Measurements from ENCODE around the gene CES3. TPM values are rescaled to one million over a fixed set of nuclear protein-coding genes. Genes with fewer than 3 reads are reported as not detected.

The CES3 gene
- polyA plus RNA-seq, 1 donor (not counting 4 experiments of a cell fraction or from before 2014, with no cell fraction given): 1.5 TPM

- Histone ChIP-seq H2AFZ (ENCODE audit: control insufficient read depth, low read length) (no peak overlapping the region), H3K36me3 (ENCODE audit: control insufficient read depth in 2 of 2, extremely low read depth in 1 of 2, insufficient read depth in 2 of 2, low read length in 2 of 2) (no peaks in the 10 kb centered on the region), H3K9me3 (ENCODE audit: control insufficient read depth, low read depth, low read length) (no peaks in the 10 kb centered on the region), H3K9ac (ENCODE audit: control insufficient read depth, extremely low read depth, insufficient read depth, low read length) (no peak overlapping the region), H3K4me1 (ENCODE audit: control insufficient read depth, extremely low read depth, insufficient read depth, low read length) (peaks cover 7% of the 10 kb centered on the region), H3K9me1 (ENCODE audit: control insufficient read depth, extremely low read depth, insufficient read depth, low read length) (no peaks in the 10 kb centered on the region), H3K4me2 (ENCODE audit: control insufficient read depth, extremely low read depth, insufficient read depth, low read depth, low read length) (no peak overlapping the region), H3K27me3 (ENCODE audit: control insufficient read depth, extremely low read depth, insufficient read depth, low read length) (no peaks in the 10 kb centered on the region), H3K4me3 (ENCODE audit: control insufficient read depth in 2 of 3, extremely low read depth in 1 of 3, insufficient read depth in 2 of 3, low read depth in 1 of 3, low read length in 3 of 3) (no peak overlapping the region), H4K20me1 (ENCODE audit: control insufficient read depth, extremely low read depth, insufficient read depth, low read length) (no peaks in the 10 kb centered on the region), H3K27ac (ENCODE audit: control insufficient read depth, insufficient read depth, low read length) (no peak overlapping the region), H3K79me2 (ENCODE audit: control insufficient read depth, insufficient read depth, low read length) (no peaks in the 10 kb centered on the region)
- no peak for FAIRE-seq
- TF ChIP-seq CTCF (optimal IDR thresholded peaks at IDR 0.05 in 1 of 3, IDR thresholded peaks at IDR 0.05 in 1 of 3, conservative IDR thresholded peaks at IDR 0.05 in 1 of 3; ENCODE audit: extremely low read depth in 1 of 3, insufficient read depth in 2 of 3, low read length in 3 of 3) (no peak), EZH2 (IDR thresholded peaks at IDR 0.05; ENCODE audit: low read length) (no peak)
- DNase-seq (ENCODE audit: low read depth, low spot score): no peak
- dilution Hi-C loops (cut with MboI; ENCODE audit: extremely low pct_ligation_motif_present, low sequenced_read_pairs): no loop called here
These were observed 60.3 kb downstream of the CES3 start for GRCh38 chr16:67021321-67021720.

DNA sequence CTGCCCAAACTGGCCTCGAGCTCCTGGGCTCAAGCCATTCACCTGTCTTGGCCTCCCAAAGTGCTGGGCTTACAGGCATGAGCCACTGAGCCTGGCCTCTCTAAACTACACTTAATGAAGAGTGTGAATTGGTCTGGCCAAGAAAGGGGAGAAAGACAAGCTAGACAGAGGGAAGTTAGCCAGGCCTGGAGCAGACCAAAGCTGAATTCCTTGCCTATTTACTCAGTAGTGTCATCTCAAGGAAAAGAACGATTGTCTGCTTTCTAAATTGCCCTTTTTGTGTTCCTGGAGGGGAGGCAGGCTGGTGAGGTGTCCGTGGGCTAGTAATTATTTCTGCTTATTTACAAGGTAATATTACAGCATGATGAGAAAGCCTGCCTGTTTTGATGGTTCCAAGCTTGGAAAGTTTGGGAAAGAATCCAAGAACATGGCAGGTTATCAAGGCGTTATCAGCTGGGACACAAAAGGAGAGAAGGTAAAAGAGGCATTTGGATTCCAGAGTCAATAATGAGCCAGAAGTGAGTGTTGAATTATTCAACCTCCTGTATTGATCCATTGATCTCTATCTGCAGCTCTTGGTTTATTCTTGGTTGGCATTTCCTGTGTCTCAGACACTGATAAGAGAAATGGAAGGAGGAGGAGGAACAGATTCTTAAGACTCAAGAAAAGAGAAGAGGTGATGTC is 61.6 kb downstream of the CES3 start:
- FAIRE-seq: no peak

More for the DNA sequence above, 61.6 kb downstream of the CES3 start:
- Histone ChIP-seq H3K27ac (ENCODE audit: control insufficient read depth, insufficient read depth, low read length) (no peak overlapping the region), H4K20me1 (ENCODE audit: control insufficient read depth, extremely low read depth, insufficient read depth, low read length) (no peaks in the 10 kb centered on the region), H2AFZ (ENCODE audit: control insufficient read depth, low read length) (peak overlapping the region; percentile 25), H3K79me2 (ENCODE audit: control insufficient read depth, insufficient read depth, low read length) (no peaks in the 10 kb centered on the region), H3K9ac (ENCODE audit: control insufficient read depth, extremely low read depth, insufficient read depth, low read length) (no peak overlapping the region), H3K4me3 (ENCODE audit: control insufficient read depth in 2 of 3, extremely low read depth in 1 of 3, insufficient read depth in 2 of 3, low read depth in 1 of 3, low read length in 3 of 3) (no peak overlapping the region), H3K4me2 (ENCODE audit: control insufficient read depth, extremely low read depth, insufficient read depth, low read depth, low read length) (no peak overlapping the region), H3K4me1 (ENCODE audit: control insufficient read depth, extremely low read depth, insufficient read depth, low read length) (no peaks in the 10 kb centered on the region), H3K9me1 (ENCODE audit: control insufficient read depth, extremely low read depth, insufficient read depth, low read length) (no peaks in the 10 kb centered on the region), H3K36me3 (ENCODE audit: control insufficient read depth in 2 of 2, extremely low read depth in 1 of 2, insufficient read depth in 2 of 2, low read length in 2 of 2) (no peaks in the 10 kb centered on the region), H3K27me3 (ENCODE audit: control insufficient read depth, extremely low read depth, insufficient read depth, low read length) (no peaks in the 10 kb centered on the region), H3K9me3 (ENCODE audit: control insufficient read depth, low read depth, low read length) (no peaks in the 10 kb centered on the region)
- dilution Hi-C loops (cut with MboI; ENCODE audit: extremely low pct_ligation_motif_present, low sequenced_read_pairs): no loop called here
- TF ChIP-seq CTCF (optimal IDR thresholded peaks at IDR 0.05 in 1 of 3, IDR thresholded peaks at IDR 0.05 in 1 of 3, conservative IDR thresholded peaks at IDR 0.05 in 1 of 3; ENCODE audit: extremely low read depth in 1 of 3, insufficient read depth in 2 of 3, low read length in 3 of 3) (no peak), EZH2 (IDR thresholded peaks at IDR 0.05; ENCODE audit: low read length) (no peak)
- DNase-seq (ENCODE audit: low read depth, low spot score): no peak

Measured in keratinocyte (primary cell).